Ascending aorta (tissue), 2 donors: ENCODE results near the gene MYO1G. TPM values are rescaled to one million over a fixed set of nuclear protein-coding genes. Genes with fewer than 3 reads are reported as not detected.
"Not testable (repeated sequence)": the region's sequence is repeated elsewhere in the genome, so short reads cannot be mapped to it uniquely, and the experiment has no call there.

Experiments
- DNase-seq, 2 donors: peaks; one replicate each; pipeline ENCODE4 v3.0.0-alpha.2; 2019; ENCODE audit warnings: low spot score in 2 of 2
- H3K27ac ChIP-seq, 2 donors: fragments of 200-600 bp; sonication (generic); one replicate each; pipeline ENCODE4 v1.5.1; 2016 to 2017; ENCODE audit warnings: mild to moderate bottlenecking in 1 of 2
- H3K27me3 ChIP-seq: fragments of 200-600 bp; sonication (generic); one replicate; pipeline ENCODE4 v1.5.1; 2017
- H3K36me3 ChIP-seq, 2 donors: fragments of 200-600 bp; sonication (generic); one replicate each; pipeline ENCODE4 v1.5.1; 2016
- H3K4me1 ChIP-seq, 2 donors: fragments of 200-600 bp; sonication (generic); one replicate each; pipeline ENCODE4 v1.5.1; 2016 to 2017; ENCODE audit warnings: mild to moderate bottlenecking in 1 of 2
- H3K4me3 ChIP-seq, 2 donors: fragments of 200-600 bp; sonication (generic); one replicate each; pipeline ENCODE4 v1.5.1; 2016 to 2017; ENCODE audit warnings: mild to moderate bottlenecking in 1 of 2
- H3K9me3 ChIP-seq, 2 donors: fragments of 200-600 bp; sonication (generic); one replicate each; pipeline ENCODE4 v1.5.1; 2016
- CTCF ChIP-seq, 3 experiments: fragments of 200-600 bp in 2 of 3; fragments of 450-650 bp in 1 of 3; sonication (generic) in 2 of 3; IDR thresholded peaks; one replicate each; pipeline ENCODE4 v1.5.1; 2016 to 2019; ENCODE audit warnings: antibody characterized with exemption in 3 of 3, mild to moderate bottlenecking in 1 of 3, moderate library complexity in 1 of 3
- intact Hi-C: fragments of 100-400 bp; cut with DNase I; formaldehyde crosslinking; loops from one replicate; pipeline ENCODE4 v1.15.1; 2023
- total RNA-seq: library from RNA; depleted of rRNA; stranded (reverse); fragments of >200 nt; gene quantifications from one replicate; pipeline ENCODE4 v1.1.0, GENCODE V29; 2016

The MYO1G gene
- total RNA-seq, 1 donor from 2014 or later = 5.9 TPM

DNA sequence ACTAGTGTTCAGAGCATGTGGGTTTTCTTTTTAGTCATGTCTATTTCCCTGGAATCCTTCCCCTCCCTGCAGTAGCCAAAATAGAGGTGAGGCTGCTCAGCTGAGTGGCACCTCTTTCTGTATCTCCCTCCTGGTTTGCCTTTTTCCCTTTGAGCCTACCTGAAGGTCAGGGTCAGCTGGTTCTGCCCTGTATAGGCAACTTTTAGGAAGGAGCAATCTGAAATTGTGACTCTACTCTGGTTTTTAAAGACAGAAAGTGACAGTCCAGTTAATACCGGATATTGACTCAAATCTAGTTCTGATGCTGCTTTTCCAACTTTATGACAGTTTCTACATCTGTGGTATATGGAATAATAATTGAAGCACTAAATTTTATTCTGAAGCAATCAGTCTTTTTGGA lies 47.2 kb upstream of the MYO1G start:
- Histone ChIP-seq H3K27me3 (no peaks in the 10 kb centered on the region), H3K4me3 (no peak overlapping the region), H3K4me1 (no peaks in the 10 kb centered on the region), H3K9me3 (no peaks in the 10 kb centered on the region), H3K36me3 (peaks cover 0 to 15% of the 10 kb centered on the region in 2 donors), H3K27ac (no peak overlapping the region)
- TF ChIP-seq CTCF (IDR thresholded peaks at IDR 0.05) = no peak
- no peak for DNase-seq
- intact Hi-C loops = no loop called here

- H3K4me3 ChIP-seq, H3K27me3 ChIP-seq, intact Hi-C loops, DNase-seq, H3K27ac ChIP-seq, H3K9me3 ChIP-seq, H3K4me1 ChIP-seq: not testable (repeated sequence)
- H3K36me3 ChIP-seq = peaks cover 0 to 15% of the 10 kb centered on the region in 2 donors
These were observed 46.7 kb upstream of the MYO1G start for GRCh38 chr7:45025473-45025872.

DNA sequence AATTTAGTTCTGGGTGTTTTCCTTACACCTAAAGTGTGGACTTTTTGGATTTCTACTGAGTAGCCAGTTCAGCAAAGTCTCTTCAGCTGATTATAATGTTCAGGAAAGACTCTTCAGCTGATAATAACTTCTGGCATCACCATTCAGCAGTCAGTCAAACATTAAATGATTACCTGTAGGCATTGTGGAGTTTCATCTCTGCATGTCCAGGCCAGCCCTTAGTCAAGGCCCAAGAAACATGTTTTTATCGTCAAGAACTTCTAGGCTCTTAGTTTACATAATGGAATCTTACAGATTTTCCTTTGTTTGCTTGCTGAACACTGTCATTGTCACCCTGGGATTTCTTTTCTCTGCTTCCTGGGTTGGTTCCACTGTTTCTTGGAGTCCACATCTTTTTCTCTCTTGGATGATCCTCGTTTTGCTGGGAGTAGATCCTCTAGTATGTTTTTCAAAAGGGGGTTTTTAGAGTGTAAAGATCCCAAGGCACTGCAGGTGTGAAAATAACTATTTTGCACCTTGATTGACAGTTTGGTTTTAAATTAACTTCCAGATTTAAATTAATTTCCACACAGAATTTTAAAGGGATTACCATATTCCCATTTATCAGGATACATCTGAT lies 45.4 kb upstream of the MYO1G start:
- TF ChIP-seq CTCF (IDR thresholded peaks at IDR 0.05) = no peak
- Histone ChIP-seq H3K27ac (no peak overlapping the region), H3K4me1 (no peaks in the 10 kb centered on the region), H3K36me3 (peaks cover 0 to 15% of the 10 kb centered on the region in 2 donors), H3K4me3 (no peak overlapping the region), H3K9me3 (no peaks in the 10 kb centered on the region), H3K27me3 (no peaks in the 10 kb centered on the region)
- no peak for DNase-seq
- intact Hi-C loops = no loop called here

DNA sequence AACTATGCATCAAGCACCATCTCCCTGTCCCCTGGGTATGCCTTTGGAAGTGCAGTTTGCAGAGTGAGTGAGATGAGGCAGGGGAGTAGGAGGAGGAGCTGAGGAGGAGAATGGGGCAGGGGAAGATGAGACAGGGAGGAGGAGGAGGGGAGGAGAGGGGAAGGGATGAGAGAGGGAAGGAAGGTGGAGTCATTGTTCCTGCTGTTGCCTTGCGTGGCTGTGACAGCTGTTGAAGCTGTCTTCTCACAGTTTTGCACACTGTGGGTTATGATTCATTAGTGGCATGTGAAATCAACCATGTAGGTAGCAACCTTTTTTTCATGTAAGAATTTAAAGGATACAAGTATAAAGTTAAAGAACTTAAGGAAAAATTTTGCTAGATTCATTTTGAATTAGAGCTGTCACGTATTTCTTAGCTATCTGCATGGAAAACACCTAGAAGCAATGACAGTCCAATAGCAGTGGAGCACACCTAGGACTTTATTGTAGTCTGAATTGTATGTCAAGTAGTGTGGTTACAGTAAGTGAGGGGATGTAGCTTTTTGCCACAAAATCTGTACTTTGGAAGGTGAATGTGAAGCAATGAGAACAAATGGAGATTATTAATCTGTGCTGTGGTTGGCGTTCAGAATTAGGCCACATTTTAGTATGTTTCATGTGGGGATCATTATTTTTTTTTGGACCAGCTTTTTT lies 42.9 kb upstream of the MYO1G start:
- Histone ChIP-seq H3K4me1 (no peaks in the 10 kb centered on the region), H3K4me3 (no peak overlapping the region), H3K36me3 (no peaks in the 10 kb centered on the region), H3K9me3 (no peaks in the 10 kb centered on the region), H3K27me3 (no peaks in the 10 kb centered on the region), H3K27ac (no peak overlapping the region)
- intact Hi-C loops = no loop called here
- TF ChIP-seq CTCF (IDR thresholded peaks at IDR 0.05) = no peak
- DNase-seq = peak in 1 of 2 donors; percentile 16

DNA sequence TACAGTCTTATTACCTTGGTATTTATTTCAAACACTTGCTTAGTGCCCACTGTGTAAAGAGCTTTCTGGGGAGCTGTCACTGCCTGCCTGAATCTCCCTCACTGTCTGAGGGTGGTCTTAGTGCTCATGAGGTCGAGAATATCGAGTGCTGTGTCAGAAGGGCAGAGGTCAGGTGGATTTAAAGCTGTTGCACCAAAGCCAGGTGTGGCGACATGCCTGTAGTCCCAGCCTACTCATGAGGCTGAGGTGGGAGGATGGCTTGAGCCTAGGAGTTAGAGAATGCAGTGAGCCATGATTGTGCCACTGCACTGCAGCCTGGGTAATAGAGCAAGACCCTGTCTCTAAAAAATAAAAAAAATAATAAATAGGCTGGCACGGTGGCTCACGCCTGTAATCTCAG lies 42.1 kb upstream of the MYO1G start:
- no peaks in the 10 kb centered on the region for H3K27me3 ChIP-seq
- TF ChIP-seq CTCF (IDR thresholded peaks at IDR 0.05) = no peak
- peak in 1 of 2 donors; percentile 22 for DNase-seq
- no peaks in the 10 kb centered on the region for H3K36me3 ChIP-seq
- no peaks in the 10 kb centered on the region for H3K9me3 ChIP-seq
- H3K27ac ChIP-seq = no peak overlapping the region
- H3K4me3 ChIP-seq = no peak overlapping the region
- intact Hi-C loops = no loop called here
- H3K4me1 ChIP-seq = no peaks in the 10 kb centered on the region

GRCh38 chr7:45017253-45017652 lies 38.4 kb upstream of the MYO1G start:
- no peak for TF ChIP-seq CTCF (IDR thresholded peaks at IDR 0.05)
- Histone ChIP-seq H3K9me3 (no peaks in the 10 kb centered on the region), H3K27ac (no peak overlapping the region), H3K36me3 (peaks cover 0 to 7% of the 10 kb centered on the region in 2 donors), H3K27me3 (no peaks in the 10 kb centered on the region), H3K4me3 (no peak overlapping the region), H3K4me1 (no peaks in the 10 kb centered on the region)
- intact Hi-C loops = loop anchor here (10.0 kb wide), 1 partner anchor 52 kb away; no protein-coding TSS in a partner anchor
- DNase-seq = no peak
